ENCODE results near the gene BLVRA. TPM values are rescaled to one million over a fixed set of nuclear protein-coding genes. Genes with fewer than 3 reads are reported as not detected.

BLVRA gene
- total RNA-seq, 4 donors from 2014 or later = 24.4 to 43.9 (median 29.2) TPM

DNA sequence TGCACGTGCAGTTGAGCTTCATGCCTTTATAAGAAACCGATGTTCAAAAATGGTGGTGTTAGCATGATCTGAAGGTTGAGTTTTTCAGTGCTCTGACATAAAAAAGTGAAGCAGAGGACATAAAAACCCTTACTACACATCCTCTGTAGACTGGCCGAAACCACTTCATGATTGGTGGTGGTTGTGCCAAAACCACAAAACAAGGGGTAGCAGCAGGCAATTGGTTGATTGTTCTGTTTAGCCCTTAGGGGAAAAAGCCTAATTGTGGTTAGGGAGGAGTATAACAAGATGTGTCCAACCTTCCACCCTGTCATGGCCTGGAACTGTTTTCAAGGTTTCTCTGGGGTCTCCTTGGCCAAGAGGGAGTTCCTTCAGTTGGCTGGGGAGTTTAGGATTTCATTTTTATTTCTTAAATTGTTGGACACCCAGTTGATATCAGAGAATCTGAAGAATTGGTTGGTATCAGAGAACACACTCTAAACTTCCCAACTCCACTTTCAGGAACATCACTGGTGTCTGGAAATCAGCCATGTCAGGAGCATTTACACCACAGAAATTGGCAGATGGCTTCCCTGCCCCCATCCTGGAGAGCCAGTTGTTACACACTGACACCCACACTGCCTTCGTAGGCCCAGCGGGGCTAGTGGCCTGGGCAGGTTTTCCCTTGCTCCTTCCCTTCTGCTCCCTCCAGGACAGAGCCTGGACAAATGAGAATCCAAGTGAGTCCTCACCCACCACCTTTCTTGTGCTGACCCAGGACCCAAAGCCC, 92.1 kb downstream of the BLVRA start:
- Histone ChIP-seq H3K27ac (no peak overlapping the region), H3K4me3 (no peak overlapping the region), H3K9me3 (no peaks in the 10 kb centered on the region), H3K36me3 (no peaks in the 10 kb centered on the region), H3K4me1 (no peaks in the 10 kb centered on the region), H3K27me3 (no peaks in the 10 kb centered on the region)
- TF ChIP-seq POLR2AphosphoS5 (IDR thresholded peaks at IDR 0.05) (no peak), POLR2A (IDR thresholded peaks at IDR 0.05) (no peak), EP300 (IDR thresholded peaks at IDR 0.05) (no peak)
- TF ChIP-seq, protein P1, sequence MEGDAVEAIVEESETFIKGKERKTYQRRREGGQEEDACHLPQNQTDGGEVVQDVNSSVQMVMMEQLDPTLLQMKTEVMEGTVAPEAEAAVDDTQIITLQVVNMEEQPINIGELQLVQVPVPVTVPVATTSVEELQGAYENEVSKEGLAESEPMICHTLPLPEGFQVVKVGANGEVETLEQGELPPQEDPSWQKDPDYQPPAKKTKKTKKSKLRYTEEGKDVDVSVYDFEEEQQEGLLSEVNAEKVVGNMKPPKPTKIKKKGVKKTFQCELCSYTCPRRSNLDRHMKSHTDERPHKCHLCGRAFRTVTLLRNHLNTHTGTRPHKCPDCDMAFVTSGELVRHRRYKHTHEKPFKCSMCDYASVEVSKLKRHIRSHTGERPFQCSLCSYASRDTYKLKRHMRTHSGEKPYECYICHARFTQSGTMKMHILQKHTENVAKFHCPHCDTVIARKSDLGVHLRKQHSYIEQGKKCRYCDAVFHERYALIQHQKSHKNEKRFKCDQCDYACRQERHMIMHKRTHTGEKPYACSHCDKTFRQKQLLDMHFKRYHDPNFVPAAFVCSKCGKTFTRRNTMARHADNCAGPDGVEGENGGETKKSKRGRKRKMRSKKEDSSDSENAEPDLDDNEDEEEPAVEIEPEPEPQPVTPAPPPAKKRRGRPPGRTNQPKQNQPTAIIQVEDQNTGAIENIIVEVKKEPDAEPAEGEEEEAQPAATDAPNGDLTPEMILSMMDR (IDR thresholded peaks at IDR 0.05) = no peak
- 84% methylated on average over 5 of the region's 5 CpGs for WGBS
- DNase-seq (ENCODE audit: low spot score in 2 of 2) = no peak

DNA sequence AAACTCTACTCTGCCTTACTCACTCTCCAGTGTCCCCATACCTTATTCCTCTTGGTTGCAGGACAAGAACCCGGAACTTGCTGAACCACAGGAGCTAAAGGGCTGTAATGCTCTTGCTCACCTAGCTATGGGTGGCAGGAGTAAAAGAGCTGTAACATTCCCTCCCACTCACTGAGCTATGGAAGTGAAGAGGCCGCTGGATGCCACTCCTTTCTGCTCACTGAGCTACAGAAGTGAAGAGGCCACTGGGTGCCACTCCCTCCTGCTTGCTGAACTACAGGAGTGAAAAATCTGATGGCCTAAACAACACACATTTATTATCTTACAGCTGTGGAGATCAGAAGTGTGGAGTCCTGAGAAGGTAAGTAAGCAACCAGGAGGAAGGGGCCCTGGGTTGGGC, 93.3 kb downstream of the BLVRA start:
- no peak overlapping the region for H3K27ac ChIP-seq
- WGBS = 83% methylated on average over 2 of the region's 2 CpGs
- no peaks in the 10 kb centered on the region for H3K9me3 ChIP-seq
- H3K27me3 ChIP-seq = no peaks in the 10 kb centered on the region
- no peak for DNase-seq (ENCODE audit: low spot score in 2 of 2)
- no peak for TF ChIP-seq EP300 (IDR thresholded peaks at IDR 0.05)
- TF ChIP-seq, protein P1 (IDR thresholded peaks at IDR 0.05) = no peak
- no peak for TF ChIP-seq POLR2A (IDR thresholded peaks at IDR 0.05)
- H3K36me3 ChIP-seq = no peaks in the 10 kb centered on the region
- H3K4me3 ChIP-seq = no peak overlapping the region
- no peaks in the 10 kb centered on the region for H3K4me1 ChIP-seq

DNA sequence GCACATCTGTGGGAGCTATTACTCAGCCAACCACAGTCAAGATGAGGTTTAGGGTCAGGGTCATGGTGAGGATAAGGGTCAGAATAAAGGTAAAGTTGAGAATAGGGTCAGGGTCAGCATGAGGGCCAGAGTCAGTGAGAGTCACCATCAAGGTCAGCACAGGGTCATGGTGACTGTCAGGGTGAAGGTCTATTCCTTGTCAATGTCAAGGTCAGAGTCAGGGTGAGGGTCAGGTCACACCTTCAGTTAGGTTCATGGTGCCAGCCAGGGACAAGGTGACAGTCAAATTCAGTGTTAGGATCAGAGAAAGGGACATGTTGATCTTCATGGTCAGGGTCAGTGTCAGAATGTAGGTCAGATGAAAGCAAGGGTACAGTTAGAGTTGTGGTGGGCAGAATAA, 96.7 kb downstream of the BLVRA start:
- Histone ChIP-seq H3K4me3 (no peak overlapping the region), H3K27ac (no peak overlapping the region), H3K4me1 (no peaks in the 10 kb centered on the region), H3K9me3 (no peaks in the 10 kb centered on the region), H3K36me3 (no peaks in the 10 kb centered on the region), H3K27me3 (no peaks in the 10 kb centered on the region)
- DNase-seq (ENCODE audit: low spot score in 2 of 2) = no peak
- TF ChIP-seq POLR2A (IDR thresholded peaks at IDR 0.05) = no peak

DNA sequence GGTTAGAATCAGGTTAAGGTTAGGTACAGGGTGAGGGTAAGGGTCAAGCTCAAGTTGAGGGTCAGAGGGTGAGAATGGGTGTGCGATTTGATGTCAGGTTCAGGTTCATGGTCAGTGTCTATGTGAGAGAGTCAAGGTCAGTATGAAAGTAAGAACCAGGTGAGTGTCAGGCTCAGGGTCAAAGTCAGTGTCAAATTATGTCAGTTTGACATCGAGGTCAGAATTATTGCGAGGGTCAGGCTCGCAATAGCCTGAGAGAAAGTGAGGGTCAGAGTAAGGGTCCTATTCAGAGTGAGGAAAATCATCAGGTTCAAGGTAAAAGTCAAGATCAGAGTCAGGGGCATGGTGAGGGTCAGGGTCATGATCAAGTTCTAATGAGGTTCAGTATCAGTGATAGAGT, 97.8 kb downstream of the BLVRA start:
- WGBS = 94% methylated on average over 4 of the region's 4 CpGs
- TF ChIP-seq EP300 (IDR thresholded peaks at IDR 0.05) = no peak
- TF ChIP-seq, protein P1 (IDR thresholded peaks at IDR 0.05) = no peak
- TF ChIP-seq POLR2A (IDR thresholded peaks at IDR 0.05) = no peak
- TF ChIP-seq POLR2AphosphoS5 (IDR thresholded peaks at IDR 0.05) = no peak

More for the DNA sequence above, 97.8 kb downstream of the BLVRA start:
- Histone ChIP-seq H3K4me1 (no peaks in the 10 kb centered on the region), H3K4me3 (no peak overlapping the region), H3K9me3 (no peaks in the 10 kb centered on the region), H3K27ac (no peak overlapping the region), H3K27me3 (no peaks in the 10 kb centered on the region), H3K36me3 (no peaks in the 10 kb centered on the region)
- DNase-seq (ENCODE audit: low spot score in 2 of 2) = no peak

Other genes starting within 250 kb of the BLVRA start
- 10 to 100 TPM; 14.2 to 18.3 (median 15.9) TPM for gene STK17A, start 175.6 kb upstream of the BLVRA start, total RNA-seq
- 100 to 1,000 TPM in 1 of 4 donors, 10 to 100 TPM in 3; 35.3 to 775 (median 40.0) TPM for gene COA1, start 29.2 kb upstream of the BLVRA start, total RNA-seq
- 100 to 1,000 TPM in 2 of 4 donors, 10 to 100 TPM in 2; 65.1 to 111 (median 95.6) TPM for gene MRPS24, start 110.8 kb downstream of the BLVRA start, total RNA-seq
- 10 to 100 TPM; 36.3 to 60.3 (median 39.6) TPM for gene URGCP, start 147.9 kb downstream of the BLVRA start, total RNA-seq
- gene UBE2D4, start 167.8 kb downstream of the BLVRA start, total RNA-seq = 10 to 100 TPM; 13.6 to 29.1 (median 17.2) TPM
- gene SPDYE1, start 239.2 kb downstream of the BLVRA start, total RNA-seq = not detected

All from suprapubic skin (tissue), 4 donors.